ENCODE results near the gene NEIL1.
"Not testable (repeated sequence)": the region's sequence is repeated elsewhere in the genome, so short reads cannot be mapped to it uniquely, and the experiment has no call there.

The NEIL1 gene

DNA sequence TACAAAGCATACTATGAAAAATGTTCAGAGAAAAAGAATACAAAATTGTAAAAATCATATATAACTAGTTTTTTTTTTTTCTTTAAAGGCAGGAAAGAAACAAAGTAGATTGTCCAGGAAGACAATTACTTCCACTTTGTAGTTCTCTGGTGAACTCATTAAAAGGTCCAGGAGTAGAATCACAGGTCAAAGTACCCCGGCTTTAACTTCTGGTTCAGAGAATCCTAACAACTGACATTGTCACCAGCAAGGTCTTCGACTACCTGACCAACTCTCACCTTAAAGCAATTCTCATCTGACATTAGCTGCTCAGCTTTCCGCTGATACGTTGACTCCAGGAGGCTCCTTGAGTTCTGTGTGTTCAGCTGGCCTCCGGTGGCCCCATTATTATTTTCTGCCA is 37.1 kb downstream of the NEIL1 start:
- FAIRE-seq = not testable (repeated sequence)

DNA sequence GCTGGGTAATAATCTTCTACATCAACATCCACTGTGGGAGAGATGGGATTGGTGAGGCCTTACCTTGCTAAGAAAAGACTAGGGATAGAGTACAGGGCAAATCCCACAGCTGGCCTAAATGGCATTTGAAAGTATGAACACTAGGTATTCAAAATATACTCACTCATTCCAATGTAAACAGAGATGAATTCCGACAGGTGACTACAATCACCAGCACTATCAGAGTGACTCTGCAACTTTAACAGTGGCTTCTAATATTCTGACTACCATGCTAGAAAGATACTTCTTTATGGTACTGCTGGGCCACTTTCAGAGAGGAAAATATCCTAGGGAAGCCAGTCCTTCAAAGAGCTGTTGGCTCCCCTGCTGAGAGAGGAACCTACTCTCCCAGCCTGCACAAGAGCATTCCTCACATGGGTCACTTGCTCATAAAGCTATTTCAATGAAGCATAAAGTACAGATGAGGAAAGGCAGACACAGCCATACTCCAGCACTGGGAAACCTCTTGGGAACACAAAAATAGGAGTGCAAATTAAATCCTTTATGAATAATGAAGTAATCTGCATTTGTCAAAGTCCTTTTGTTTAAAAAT is 43.0 kb downstream of the NEIL1 start:
- FAIRE-seq = no peak

DNA sequence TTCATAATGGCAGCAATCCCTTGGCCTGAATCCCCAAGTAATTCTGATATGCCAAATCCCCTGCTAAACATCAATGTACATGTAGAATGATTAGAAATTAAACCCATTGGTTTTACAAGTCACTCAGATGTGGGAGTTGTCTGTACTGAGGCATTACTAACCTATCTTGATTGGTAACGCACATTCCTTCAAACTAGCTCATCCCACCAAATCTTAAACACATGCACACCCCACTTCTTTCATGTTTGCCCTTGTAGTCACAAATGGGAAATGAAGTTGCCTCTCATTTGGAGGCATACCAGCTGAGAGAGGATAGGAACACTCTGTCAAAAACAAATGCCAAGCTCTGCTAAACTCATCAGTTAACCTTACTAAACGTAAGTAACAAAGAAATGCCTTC is 50.7 kb downstream of the NEIL1 start:
- FAIRE-seq = no peak

DNA sequence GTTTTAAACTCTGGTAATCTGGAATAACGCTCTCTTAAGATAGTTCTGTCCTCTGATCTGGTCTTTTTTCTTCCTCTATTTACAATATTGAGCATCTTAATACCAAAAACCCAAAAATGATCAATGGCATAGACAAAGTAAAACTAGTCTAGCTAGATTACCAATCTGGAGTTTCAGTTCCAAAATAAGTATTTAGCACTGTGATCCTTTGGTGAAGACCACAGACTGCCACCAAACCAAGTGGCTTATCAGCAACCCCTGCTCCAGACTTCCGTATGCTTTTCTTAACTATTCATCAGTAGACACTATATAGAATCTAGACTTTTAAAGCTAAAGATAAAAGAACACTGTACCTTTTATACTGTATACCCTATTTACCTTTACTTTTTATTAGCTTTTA is 57.1 kb downstream of the NEIL1 start:
- FAIRE-seq = no peak
